Upper lobe of right lung (tissue), 1 donor: ENCODE data around the gene THOC5. TPM values are rescaled to one million over a fixed set of nuclear protein-coding genes. Genes with fewer than 3 reads are reported as not detected.

Source experiments
- ATAC-seq: fragments of 200-7000 bp; cut with Tn5 transposase; one replicate; pipeline ENCODE4 v1.9.1; 2020; ENCODE audit warnings: mild to moderate bottlenecking, moderate library complexity
- DNase-seq: peaks from one replicate; pipeline ENCODE4 v3.0.0-alpha.2; 2020
- H3K27ac ChIP-seq: fragments of 200-600 bp; one replicate; pipeline ENCODE4 v1.8.0; 2022
- H3K27me3 ChIP-seq: fragments of 200-600 bp; one replicate; pipeline ENCODE4 v1.8.0; 2022; ENCODE audit warnings: mild to moderate bottlenecking
- H3K36me3 ChIP-seq: fragments of 200-600 bp; one replicate; pipeline ENCODE4 v1.8.0; 2022
- H3K4me1 ChIP-seq: fragments of 200-600 bp; one replicate; pipeline ENCODE4 v1.8.0; 2022
- H3K4me3 ChIP-seq: fragments of 200-600 bp; one replicate; pipeline ENCODE4 v1.8.0; 2022; ENCODE audit warnings: mild to moderate bottlenecking
- H3K9me3 ChIP-seq: fragments of 200-600 bp; one replicate; pipeline ENCODE4 v1.8.0; 2022
- intact Hi-C: fragments of 100-400 bp; cut with DNase I; formaldehyde crosslinking; loops from one replicate; pipeline ENCODE4 v1.11.0; 2022
- total RNA-seq: library from RNA; stranded (reverse); fragmentation: NEBNext Ultra II Directional; extraction: Animal tissue kit (Norgen Biotek cat#: 25700); gene quantifications from one replicate; pipeline ENCODE4 v1.2.1, GENCODE V29; 2021
- TF ChIP-seq, protein P1 (sequence below): fragments of 200-600 bp; IDR thresholded peaks from one replicate; pipeline ENCODE4 v1.8.0; 2022; ENCODE audit warnings: antibody characterized with exemption
- donor health status: DM: no; HTN: yes; CAD: no; lungs with severe emphysema.

Gene THOC5
- total RNA-seq, 1 donor from 2014 or later, result 43.0 TPM

- H3K27ac ChIP-seq, result no peak overlapping the region
- no peak overlapping the region for H3K4me3 ChIP-seq
- no peaks in the 10 kb centered on the region for H3K4me1 ChIP-seq
- H3K36me3 ChIP-seq, result peaks cover 98% of the 10 kb centered on the region
- peak; percentile 75 for ATAC-seq
- intact Hi-C loops, result no loop called here
- H3K27me3 ChIP-seq, result no peaks in the 10 kb centered on the region
- no peaks in the 10 kb centered on the region for H3K9me3 ChIP-seq
- no peak for DNase-seq
- TF ChIP-seq, protein P1, sequence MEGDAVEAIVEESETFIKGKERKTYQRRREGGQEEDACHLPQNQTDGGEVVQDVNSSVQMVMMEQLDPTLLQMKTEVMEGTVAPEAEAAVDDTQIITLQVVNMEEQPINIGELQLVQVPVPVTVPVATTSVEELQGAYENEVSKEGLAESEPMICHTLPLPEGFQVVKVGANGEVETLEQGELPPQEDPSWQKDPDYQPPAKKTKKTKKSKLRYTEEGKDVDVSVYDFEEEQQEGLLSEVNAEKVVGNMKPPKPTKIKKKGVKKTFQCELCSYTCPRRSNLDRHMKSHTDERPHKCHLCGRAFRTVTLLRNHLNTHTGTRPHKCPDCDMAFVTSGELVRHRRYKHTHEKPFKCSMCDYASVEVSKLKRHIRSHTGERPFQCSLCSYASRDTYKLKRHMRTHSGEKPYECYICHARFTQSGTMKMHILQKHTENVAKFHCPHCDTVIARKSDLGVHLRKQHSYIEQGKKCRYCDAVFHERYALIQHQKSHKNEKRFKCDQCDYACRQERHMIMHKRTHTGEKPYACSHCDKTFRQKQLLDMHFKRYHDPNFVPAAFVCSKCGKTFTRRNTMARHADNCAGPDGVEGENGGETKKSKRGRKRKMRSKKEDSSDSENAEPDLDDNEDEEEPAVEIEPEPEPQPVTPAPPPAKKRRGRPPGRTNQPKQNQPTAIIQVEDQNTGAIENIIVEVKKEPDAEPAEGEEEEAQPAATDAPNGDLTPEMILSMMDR, result peak; percentile 28
Measured at GRCh38 chr22:29524442-29525191, 28.9 kb downstream of the THOC5 start.

- H3K27ac ChIP-seq, result no peak overlapping the region
- no peaks in the 10 kb centered on the region for H3K4me1 ChIP-seq
- H3K9me3 ChIP-seq, result no peaks in the 10 kb centered on the region
- ATAC-seq, result no peak
- DNase-seq, result no peak
- TF ChIP-seq, protein P1, result no peak
- H3K36me3 ChIP-seq, result peaks cover 98% of the 10 kb centered on the region
- intact Hi-C loops, result no loop called here
- H3K4me3 ChIP-seq, result no peak overlapping the region
- no peaks in the 10 kb centered on the region for H3K27me3 ChIP-seq
Measured at GRCh38 chr22:29523761-29524160, 29.8 kb downstream of the THOC5 start.

DNA sequence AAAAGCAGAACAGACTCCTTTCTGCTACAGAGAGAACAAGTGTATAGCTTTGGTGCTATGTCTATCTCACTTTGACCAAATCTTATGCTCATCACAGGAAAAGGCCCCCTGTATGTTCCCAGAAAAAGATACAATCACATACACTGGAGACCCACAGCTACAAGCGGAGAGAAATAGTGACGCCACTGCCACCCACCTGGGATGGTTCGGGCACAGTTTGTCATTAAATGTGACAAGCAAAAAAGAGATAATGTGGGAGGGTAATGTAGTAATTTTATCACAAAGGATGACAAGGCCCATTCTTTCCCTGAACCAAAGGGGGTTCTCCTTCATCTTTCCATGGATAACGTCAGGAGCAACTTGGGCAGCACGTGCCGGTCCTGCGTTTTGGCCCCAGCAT lies 32.0 kb downstream of the THOC5 start:
- no peak overlapping the region for H3K27ac ChIP-seq
- ATAC-seq (no peak), DNase-seq (no peak)
- no peaks in the 10 kb centered on the region for H3K9me3 ChIP-seq
- H3K4me3 ChIP-seq, result no peak overlapping the region
- intact Hi-C loops, result no loop called here
- TF ChIP-seq, protein P1, result no peak
- peaks cover 98% of the 10 kb centered on the region for H3K36me3 ChIP-seq
- no peaks in the 10 kb centered on the region for H3K27me3 ChIP-seq
- no peaks in the 10 kb centered on the region for H3K4me1 ChIP-seq

DNA sequence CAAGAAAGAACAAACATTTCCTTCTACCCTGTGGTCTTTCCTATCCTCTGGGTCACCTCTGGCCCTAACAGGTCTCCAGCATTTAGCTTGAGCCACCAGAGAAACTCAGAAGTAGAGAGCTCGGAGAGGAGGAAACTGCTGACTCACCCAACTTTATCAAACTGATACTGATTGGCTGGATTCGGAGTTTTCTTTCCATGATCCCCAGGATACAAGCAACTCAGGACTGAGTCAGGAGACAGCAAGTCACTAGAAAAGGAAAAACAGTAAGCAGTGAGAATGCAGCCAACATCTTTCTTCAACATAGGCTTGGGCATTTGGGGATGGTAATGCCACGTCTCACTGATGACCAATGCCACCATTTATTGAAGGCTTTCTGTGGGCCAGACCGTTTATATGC lies 32.7 kb downstream of the THOC5 start:
- H3K36me3 ChIP-seq, result peaks cover 98% of the 10 kb centered on the region
- intact Hi-C loops, result no loop called here

DNA sequence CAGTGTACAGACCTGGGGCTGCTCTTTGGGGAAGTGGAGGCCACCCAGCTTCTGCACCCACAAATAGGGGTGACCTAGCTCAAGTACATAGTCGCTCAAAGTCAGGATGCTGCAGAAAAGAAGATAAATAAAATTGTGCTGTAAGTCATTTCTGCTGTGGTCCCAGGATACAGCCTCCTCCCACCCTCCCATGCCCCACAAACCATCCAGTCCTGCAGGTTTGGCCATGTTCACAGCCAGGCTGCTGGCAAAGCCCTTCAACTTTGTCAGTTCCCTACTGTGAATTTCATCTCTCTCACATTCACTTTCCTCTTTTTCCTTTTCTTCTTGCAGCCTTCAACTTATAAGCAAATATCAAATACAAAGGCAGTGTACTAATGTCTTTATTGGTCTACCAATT lies 33.6 kb downstream of the THOC5 start:
- intact Hi-C loops, result no loop called here
- ATAC-seq, result no peak
- Histone ChIP-seq H3K4me1 (no peaks in the 10 kb centered on the region), H3K27ac (no peak overlapping the region), H3K4me3 (no peak overlapping the region), H3K36me3 (peaks cover 98% of the 10 kb centered on the region), H3K27me3 (no peaks in the 10 kb centered on the region), H3K9me3 (no peaks in the 10 kb centered on the region)
- TF ChIP-seq, protein P1, result no peak
- no peak for DNase-seq

More for the DNA sequence above, 32.7 kb downstream of the THOC5 start:
- Histone ChIP-seq H3K9me3 (no peaks in the 10 kb centered on the region), H3K4me3 (no peak overlapping the region), H3K27me3 (no peaks in the 10 kb centered on the region), H3K4me1 (no peaks in the 10 kb centered on the region), H3K27ac (no peak overlapping the region)
- TF ChIP-seq, protein P1, result no peak
- no peak for DNase-seq
- no peak for ATAC-seq
